Endometrial microvascular endothelial cells (primary cell): Measurements from ENCODE around the gene VSIG10L. TPM values are rescaled to one million over a fixed set of nuclear protein-coding genes. Genes with fewer than 3 reads are reported as not detected.

Experiments used
- in situ Hi-C: cut with HindIII; loops from 2 replicates; pipeline ENCODE4 v1.10.0; 2017; ENCODE audit warnings: low sequenced_read_pairs, low pct_unique_long_range_greater_than_20kb; ENCODE audit errors: inconsistent ontology term
- total RNA-seq: library from RNA; depleted of rRNA; stranded (reverse); fragments of >200 nt; gene quantifications from one replicate; pipeline ENCODE4 v1.2.3, GENCODE V29; 2015; ENCODE audit errors: inconsistent ontology term

VSIG10L gene
- total RNA-seq, 1 donor from 2014 or later, result not detected

DNA sequence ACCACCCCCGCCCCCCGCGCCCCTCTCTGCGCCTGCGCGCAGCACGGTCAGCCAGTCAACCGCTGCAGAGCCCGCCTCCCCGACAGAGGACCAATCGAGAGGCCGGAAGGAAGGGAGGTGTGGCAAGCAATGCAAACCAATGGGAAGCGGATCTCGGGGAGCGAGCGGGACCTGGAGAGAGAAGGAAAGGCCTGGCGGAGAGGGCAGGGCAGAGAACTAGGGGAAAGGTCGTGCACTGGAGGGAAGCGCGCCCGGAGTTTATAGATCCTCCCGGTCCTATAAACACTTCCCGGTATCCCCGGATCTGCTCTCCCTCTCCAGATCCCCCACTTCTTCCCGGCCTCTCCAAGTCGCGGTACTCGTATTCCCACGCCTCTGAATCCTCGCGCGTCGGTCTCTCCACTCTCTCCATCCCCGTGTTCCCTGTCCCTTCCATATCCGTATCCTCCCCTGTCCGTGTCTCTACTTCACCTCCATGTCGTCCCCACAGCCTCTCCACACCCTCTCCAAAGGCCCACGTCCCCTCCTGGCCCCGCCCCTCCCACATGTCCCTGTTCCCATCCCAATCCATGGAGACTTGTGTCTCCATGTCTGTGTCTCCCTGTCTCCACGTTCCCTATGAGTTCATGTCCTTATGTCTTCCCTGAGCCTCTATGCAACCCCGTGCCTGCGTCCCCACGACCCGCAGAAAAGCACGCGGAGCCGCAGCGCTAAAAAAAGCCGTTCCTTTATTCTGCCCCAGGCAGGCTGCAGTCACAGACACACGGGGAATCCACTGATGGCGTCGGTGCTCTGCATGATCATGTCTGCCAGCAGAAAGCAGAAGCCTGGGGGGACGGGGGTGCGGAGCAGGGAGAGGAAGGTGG, 24.7 kb upstream of the VSIG10L start:
- in situ Hi-C loops, result no loop called here

DNA sequence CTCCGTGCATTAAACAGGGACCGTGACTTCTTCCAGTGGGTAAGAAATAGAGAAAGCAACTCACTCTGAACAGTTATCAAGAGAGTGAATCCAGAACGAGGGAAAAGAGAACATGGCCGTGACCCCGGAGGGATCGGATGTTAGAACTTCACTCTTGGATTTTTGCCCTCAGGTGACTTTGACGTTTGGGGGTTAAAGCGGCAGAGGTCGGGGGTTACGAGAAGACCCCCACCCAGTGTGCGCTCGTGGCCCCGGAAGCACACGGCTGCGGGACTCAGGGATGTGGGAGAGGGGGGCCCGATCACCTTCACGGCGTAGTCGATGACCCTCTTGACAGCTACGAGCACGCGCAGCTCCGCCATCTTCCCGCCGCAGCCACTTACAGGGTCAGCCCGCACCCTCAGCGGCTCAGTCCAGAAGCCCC, 24.0 kb upstream of the VSIG10L start, which contains the start of gene ETFB:
ETFB (minus strand) TSS at position 424 of the 424 bp plus-strand sequence; CDS start at position 362, 62 bp downstream.
- in situ Hi-C loops, result no loop called here

DNA sequence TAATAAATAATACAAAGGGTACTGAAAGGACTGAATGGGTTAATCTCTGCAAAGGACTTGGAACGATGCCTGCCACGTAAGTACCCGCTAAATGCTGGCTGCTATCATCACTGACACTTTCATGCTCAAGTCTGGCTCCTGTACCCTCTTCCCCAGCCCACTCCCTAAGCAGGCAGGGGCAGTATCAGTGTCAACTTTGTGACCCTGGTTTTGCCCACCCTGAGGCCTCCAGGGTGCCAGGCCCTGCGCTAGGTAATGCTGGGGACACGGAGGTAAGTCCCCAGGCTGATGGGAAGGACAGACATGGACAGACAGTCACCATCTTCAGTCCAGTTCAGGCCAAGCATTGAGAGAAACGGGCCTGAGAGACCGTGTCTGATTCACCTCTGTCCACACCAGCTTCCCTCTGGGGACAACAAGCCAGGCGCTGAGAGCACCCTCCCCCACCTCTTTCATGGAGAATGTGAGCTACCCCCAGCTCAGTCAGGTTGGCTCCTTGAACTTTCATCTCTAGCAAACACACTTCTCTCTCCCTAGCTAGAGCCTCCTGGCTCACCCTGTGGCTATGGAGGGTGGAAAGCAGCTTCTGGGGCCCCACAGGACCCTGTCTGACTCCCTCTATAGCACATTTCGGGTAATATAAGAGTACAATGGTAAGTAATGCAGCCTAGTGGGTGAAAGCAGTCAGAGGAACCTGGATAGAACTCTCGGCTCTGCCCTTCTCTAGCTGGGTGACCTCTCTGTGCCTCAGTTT, 23.4 kb upstream of the VSIG10L start:
- in situ Hi-C loops, result no loop called here

DNA sequence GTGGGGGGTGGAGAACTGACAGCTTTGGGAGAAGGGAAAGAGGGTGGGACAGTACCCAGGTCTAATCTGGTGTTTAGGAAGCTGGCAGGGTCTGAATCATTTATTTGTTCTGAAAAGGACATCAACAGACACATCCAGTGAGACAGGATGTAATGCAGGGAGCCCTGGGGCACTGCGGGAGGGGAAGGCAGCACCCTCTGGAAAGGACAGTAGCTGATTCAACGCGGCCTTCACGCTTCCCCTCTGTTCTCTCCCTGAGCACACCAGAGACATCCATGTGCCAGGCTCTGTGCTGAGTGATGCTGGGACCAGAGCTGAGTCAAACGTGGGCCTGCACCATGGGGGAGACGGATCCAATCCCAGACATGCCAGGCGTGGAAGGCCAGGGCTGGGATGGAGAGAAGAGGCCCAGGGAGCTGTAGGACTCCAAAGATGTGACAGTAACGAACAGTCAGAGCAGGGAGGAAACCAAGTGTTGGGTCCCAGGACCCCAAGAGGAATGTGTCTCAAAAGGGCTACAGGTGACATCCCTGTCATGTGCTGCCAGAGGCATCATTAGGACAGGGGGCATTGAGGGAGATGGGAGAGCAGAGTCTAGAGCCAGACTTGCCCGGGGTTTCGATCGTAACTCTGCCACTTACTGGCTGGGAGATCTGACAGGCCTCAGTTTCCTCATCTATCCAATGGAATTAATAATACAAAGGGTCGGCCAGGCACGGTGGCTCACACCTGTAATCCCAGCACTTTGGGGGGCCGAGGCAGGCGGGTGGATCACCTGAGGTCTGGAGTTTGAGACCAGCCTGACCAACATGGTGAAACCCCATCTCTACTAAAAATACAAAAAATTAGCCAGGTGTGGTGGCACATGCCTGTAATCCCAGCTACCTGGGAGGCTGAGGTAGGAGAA, 22.5 kb upstream of the VSIG10L start:
- in situ Hi-C loops, result no loop called here

DNA sequence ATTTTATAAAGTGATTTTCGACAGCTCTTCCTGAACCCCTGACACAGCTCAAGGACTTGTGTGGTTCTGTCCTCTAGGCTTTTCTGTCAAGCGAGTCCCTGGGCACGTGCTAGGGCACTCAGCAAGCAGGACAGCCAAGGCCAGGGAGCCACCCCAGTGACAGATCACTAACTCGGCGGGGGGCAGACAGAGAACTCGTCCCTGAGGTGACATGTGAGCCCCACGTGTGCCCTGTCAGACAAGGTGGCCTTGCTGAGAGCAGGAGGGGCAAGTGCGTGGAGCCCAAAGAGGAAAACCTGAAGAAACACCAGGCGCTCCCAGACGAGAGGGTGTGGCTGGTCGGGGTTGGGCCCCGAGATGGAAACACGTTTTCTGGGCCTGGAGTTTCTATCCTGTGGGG, 19.3 kb upstream of the VSIG10L start:
- in situ Hi-C loops, result no loop called here

DNA sequence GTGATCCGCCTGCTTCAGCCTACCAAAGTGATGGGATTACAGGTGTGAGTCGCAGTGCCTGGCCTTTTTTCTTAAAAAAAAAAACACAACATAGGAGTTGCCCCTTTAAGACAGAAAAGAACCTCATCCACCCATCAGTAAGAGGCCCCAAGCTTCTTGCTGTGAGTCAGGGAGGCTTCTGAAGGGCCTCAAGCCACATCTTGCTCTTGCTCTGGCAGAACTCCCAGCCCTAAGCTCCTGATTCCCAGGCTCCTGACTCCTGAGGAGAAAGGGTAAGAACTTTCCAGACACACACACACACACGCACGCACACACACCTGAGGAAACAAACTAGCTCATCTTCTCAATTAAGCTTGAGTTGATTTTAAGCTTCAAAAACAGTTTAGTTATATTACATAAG, 17.4 kb upstream of the VSIG10L start:
- in situ Hi-C loops, result no loop called here

DNA sequence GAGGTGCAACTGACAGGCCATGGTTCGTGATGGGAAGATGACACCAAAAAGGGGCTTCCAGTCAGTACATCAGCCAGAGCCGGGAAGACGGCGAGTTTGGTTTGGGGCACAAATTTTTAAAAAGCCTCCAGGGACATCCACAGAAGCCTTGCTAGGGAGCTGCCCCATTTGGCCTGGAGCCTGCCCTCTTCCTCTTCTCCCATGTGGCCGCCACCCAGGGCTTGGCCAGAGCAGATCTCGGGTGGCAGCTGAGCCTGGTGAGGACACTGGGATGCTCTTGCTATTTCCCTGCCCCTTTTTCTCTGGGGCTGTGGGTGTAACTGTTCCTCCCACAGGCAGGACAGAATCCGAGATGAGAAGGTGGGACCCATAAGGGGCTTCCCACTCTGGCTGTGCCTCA, 16.0 kb upstream of the VSIG10L start:
- in situ Hi-C loops, result no loop called here

DNA sequence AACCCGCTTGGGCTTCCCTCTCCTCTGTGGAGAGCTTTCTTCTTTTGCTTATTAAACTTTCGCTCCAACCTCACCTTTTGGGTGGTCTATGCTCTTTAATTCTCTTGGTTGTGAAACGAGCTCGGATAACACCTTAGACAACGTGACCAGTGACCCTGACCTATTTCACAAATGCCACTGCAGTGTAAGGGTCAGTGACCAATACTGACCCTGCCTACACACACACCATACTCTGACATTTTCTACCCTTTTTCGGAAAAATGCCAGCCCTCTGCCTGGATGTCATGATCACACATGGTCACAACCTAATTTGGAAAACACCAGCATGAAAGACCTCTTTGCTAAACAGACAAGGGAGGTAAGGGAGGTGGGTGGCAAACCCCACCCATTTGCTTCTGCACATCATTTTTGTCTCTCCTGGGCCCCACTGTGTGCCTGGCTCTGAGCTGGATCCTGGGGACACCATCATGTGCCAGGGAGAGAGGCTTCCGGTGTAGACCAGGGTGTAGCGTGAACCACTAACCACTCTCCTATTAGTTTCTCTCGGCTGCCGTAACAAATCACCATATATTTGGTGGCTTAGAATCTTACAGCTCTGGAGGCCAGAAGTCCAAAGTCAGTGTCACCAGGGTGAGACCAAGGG, 14.3 kb upstream of the VSIG10L start:
- in situ Hi-C loops, result no loop called here

DNA sequence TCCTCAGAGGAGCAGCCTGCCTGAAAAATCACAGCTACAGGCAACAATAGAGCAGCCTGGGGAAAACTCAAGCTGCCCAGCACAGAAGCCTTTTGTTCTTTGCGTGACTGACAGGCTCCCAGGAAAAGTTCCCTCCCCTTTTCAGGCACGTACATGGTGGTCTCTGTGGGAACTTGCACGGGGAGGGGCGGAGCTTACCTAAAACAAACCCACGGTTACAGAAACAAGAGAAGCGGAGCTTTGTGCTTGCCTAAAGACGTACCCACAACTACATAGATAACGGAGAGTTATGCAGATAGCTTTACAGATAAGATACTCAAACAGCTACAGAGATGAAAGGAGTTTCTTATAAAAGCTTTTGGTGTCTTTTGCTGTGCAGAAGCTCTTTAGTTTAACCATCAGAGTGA, 12.8 kb upstream of the VSIG10L start:
- in situ Hi-C loops, result no loop called here

DNA sequence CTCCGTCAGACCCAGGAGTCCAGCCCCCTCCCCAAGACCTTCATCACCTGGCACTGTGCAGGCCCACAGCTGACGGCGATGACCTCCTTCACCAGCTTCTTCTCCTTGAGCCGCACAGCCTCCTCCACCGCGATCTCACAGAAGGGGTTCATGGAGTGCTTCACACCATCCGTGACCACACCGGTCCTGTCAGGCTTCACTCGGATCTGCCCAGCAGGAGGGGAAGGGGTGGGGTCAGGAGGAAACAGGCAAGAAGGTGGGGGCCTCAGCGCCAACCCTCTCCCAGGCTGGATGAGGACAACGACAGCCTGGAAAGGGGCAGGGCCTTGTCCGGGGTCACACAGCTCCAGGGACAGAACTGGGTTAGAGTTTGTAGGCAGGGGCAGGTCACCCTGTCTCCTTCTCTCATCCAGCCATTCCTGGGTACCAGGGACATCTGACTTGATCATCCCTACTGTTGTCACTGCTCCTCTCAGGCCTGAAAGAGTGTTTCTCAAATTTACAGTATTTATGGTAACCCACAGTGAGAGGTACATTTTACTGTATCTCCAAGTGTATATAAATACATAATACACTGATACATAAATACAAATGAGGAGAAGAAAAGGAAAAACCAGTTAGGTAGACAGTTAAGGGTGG, 12.3 kb upstream of the VSIG10L start:
- in situ Hi-C loops, result no loop called here

DNA sequence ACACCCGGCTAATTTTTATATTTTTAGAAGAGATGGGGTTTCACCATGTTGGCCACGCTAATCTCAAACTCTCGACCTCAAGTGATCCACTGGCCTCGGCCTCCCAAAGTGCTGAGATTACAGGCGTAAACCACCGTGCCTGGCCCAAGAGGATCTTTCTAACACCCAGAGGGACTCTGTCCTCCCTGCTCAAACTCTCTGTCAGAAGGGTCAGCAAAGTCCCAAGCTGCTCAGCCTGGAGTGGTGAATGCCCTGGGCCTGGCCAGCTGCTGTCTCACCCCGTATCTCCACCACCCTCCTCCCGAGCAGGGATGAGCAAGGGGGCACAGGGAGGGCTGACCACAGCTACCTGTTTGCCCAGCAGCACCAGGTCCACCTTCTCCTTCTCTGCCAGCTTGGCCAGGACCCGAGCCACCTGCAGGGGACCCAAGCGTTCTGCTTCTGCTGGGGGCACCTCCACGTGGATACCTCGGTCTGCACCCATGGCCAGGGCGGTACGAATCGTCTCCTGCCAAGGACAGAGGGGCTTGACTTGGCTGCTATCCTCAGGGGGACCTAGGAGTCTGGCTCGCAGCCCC, 10.9 kb upstream of the VSIG10L start:
- in situ Hi-C loops, result no loop called here

DNA sequence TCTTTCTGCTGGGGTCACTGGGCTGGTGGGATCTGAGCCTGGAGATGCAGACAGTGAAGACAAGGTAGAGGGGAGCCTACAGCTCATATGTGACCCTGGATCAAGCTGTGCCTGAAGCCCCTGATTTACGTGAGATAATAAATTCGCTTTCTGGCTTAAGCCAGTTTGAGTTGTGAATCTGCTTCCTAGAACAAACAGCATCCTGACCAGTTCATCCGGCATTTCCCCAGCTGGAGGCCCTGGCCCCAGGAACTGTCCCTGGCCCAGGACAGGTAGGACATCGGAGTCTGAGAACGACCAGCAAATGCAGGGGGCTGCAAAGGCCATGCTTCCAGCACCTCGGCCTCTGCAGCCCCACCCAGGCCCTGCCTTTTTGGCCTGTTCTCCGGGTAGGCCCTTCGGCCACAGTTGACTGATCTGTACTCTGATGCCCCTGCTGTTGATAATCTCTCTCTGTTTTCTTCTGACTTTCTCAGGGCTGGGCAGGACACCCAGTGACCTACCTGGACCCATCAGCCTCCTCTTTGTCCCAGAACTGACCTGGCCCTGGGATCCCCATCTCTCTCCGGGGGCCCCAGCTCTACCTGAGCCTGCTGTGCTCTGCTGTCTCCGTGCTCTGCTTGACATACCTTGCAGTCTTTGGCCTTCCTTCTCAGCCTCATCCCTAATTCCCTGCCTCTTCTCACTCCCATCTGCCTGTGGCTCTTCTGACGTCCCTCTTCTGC, 9.5 kb upstream of the VSIG10L start:
- in situ Hi-C loops, result no loop called here

DNA sequence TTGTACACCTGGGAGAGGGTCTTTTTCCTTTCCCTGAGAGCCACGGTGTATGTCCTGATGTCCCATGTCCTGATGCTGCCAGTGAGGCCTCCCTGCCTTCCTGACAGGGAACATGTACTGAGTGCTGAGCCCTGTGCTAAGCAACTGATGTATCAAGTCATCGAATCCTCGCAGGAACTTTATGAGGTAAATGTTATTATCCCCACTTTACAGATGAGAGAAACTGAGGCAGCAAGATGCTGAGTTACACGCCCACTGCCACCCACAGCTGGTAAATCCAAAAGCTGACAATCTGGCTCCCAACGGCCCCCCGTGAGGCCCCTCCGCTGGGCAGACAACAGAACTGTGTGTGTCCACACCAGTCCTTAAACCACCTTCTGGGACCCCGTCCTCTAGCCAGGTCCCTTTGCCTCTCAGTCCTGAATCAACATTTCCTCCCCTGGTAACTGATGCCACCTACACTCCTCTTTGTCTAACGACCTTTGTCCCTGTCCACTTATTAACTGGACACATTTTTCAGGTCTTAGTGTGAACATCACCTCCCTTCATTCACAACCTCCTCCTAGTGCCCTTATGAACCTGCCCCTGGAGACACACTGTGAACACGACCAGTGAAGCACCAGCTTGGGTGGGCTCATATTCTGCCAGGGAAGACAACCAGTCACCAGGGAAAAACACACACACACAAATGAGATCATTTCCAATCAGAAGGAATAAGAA, 5.4 kb upstream of the VSIG10L start:
- in situ Hi-C loops, result no loop called here

DNA sequence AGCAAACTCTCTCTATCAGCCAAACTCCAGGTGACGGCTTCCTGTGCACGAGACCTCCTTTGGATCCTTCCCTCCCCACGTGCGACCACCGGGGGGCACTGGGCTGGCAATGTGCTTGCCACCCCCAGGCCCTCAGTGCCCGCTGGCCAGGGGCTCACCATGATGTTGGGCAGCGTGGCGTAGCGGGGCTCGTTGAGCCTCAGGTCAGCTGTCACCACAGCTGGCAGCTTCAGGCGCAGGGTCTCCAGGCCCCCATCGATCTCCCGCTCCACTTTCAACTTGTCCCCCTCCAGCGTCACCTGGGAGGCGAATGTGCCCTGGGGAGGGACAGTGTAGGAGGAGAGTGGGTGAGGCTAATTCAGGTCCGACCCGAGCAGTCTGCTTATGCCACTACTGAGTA, 4.8 kb upstream of the VSIG10L start:
- in situ Hi-C loops, result no loop called here

DNA sequence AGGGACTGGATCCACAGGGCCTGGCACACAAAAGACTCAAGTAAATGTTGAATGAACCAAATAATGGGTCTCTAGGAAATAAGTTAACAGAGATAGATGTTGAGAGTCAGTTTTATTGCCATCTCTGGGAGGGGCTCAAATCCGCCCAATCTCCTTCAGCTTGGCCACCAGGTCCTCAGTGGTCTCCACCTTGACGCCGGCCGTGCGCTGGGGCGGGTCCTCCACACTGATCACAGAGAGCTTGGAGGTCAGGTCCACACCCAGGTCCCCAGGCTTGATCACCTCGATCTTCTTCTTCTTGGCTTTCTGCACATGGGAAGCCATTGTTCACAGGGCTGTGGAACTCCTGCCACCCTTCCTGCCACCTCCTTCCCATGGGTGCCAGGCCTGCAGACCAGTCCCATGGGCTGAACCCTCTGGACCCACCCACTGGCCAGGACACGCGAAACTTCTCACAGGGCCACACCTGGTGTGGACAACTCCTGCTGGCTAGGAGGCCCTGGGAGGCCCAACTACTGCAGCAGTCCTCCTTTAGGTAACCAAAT, 3.2 kb upstream of the VSIG10L start:
- in situ Hi-C loops, result no loop called here
